Measurements from ENCODE around the gene WBP4. TPM values are rescaled to one million over a fixed set of nuclear protein-coding genes. Genes with fewer than 3 reads are reported as not detected.
"Not testable (repeated sequence)": the region's sequence is repeated elsewhere in the genome, so short reads cannot be mapped to it uniquely, and the experiment has no call there.

The WBP4 gene
- total RNA-seq, 1 donor from 2014 or later: 14.1 TPM

GRCh38 chr13:41131660-41132511 is 70.6 kb downstream of the WBP4 start:
- H3K27ac Mint-ChIP-seq: peak overlapping the region; percentile 96
- H3K4me1 Mint-ChIP-seq: peaks cover 43% of the 10 kb centered on the region
- peaks cover 19% of the 10 kb centered on the region for H3K36me3 Mint-ChIP-seq (ENCODE audit: low read depth)
- H3K27me3 Mint-ChIP-seq, H3K9me3 Mint-ChIP-seq, DNase-seq: not testable (repeated sequence)
- peak overlapping the region; percentile 98 for H3K4me3 Mint-ChIP-seq
- intact Hi-C loops (cut with micrococcal nuclease): loop anchor here (1.0 to 5.0 kb wide), 6 partner anchors 62 to 225 kb away; partner anchors contain the start of genes KBTBD7, MTRF1 and WBP4

DNA sequence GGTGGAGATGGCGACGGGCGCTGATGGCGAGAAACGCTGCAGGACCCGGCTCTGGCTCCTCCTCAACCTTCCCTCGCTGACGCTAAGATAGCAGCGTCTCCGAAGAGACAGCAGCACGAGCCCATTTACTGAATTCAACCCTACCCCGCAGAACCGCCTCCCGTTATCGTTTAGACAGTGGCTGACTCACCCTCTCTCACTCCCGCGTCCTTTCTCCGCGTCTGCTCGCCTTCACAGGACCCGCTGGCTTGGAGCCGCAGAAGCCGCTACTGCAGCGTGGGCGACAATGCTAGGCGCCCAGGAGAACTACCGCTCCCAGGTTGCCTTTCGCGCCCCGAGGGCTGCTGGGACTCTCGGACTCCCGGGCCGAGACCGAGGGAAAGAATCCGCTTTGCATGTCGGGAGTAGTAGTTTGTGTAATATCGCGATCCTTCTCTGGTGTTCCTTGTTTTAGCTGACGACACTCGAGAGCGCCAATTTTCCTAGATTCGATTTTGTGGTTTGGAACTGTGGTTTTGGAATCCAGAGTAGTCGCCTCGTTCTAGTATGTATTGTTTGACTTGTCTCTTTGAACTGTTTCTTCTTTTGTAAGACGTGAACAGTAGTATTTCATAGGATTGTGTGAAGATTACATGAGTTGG is 71.3 kb downstream of the WBP4 start, which contains the start of gene KBTBD6:
Gene KBTBD6 (minus strand): TSS at position 291 of the 641 bp plus-strand sequence. CDS start 291 bp downstream, outside the sequence.
- Mint-ChIP-seq H3K4me1 (peaks cover 43% of the 10 kb centered on the region), H3K9me3 (peaks cover 3% of the 10 kb centered on the region), H3K27ac (peak within 1 kb of the TSS; percentile 96), H3K36me3 (ENCODE audit: low read depth) (peaks cover 17% of the 10 kb centered on the region), H3K4me3 (peak within 1 kb of the TSS; percentile 98), H3K27me3 (no peaks in the 10 kb centered on the region)
- intact Hi-C loops (cut with micrococcal nuclease): loop anchor here (1.0 to 5.0 kb wide), 6 partner anchors 62 to 224 kb away; partner anchors contain the start of genes KBTBD7, MTRF1 and WBP4
- peak; percentile 98 for DNase-seq

Other genes with a start within 250 kb of the WBP4 start
- 65.0 and 65.8 TPM in 2 replicates for gene ELF1, start 42.2 kb upstream of the WBP4 start, total RNA-seq
- 6.3 and 6.8 TPM in 2 replicates for gene KBTBD6, start 71.3 kb downstream of the WBP4 start, total RNA-seq
- gene KBTBD7, start 133.1 kb downstream of the WBP4 start, total RNA-seq: 5.6 and 6.2 TPM in 2 replicates
- gene MTRF1, start 202.1 kb downstream of the WBP4 start, total RNA-seq: 20.1 and 20.6 TPM in 2 replicates
- 30.3 and 31.2 TPM in 2 replicates for gene NAA16, start 249.8 kb downstream of the WBP4 start, total RNA-seq

Measured in activated CD4-positive, alpha-beta T cell treated with anti-CD3 and anti-CD28 coated beads, Interleukin-2, amount 10 ng/mL, durations not matched to agents 24 days and 14 days (primary cell).